A673 (cell line): Measurements from ENCODE around the gene M1AP.

Experiments
- CTCF ChIP-seq: fragments of 300-800, 200-600 bp; sonication (generic); conservative IDR thresholded peaks from 2 replicates; pipeline ENCODE4 v1.5.1; 2017; ENCODE audit warnings: low read depth, mild to moderate bottlenecking, antibody characterized with exemption, low read length, moderate library complexity, mixed read lengths
- EZH2 ChIP-seq: fragments of 200-600 bp; sonication (generic); IDR thresholded peaks from 2 replicates; pipeline ENCODE4 v1.6.1; 2017; ENCODE audit warnings: borderline replicate concordance, low read depth, mild to moderate bottlenecking, mixed read lengths, antibody characterized with exemption, low read length; ENCODE audit not compliant: poor library complexity, severe bottlenecking

- TF ChIP-seq CTCF (no peak), EZH2 (no peak)
Observed at GRCh38 chr2:74688881-74689280, 40.8 kb upstream of the M1AP start.
